Peyer's patch (tissue), 4 donors: ENCODE results near the gene PDCD2L.
"Not testable (repeated sequence)": the region's sequence is repeated elsewhere in the genome, so short reads cannot be mapped to it uniquely, and the experiment has no call there.

ENCODE experiments used
- POLR2A ChIP-seq, 2 donors: fragments of 450-650 bp; IDR thresholded peaks; one replicate each; pipeline ENCODE4 v1.5.1; 2017; ENCODE audit warnings: antibody characterized with exemption in 2 of 2, mild to moderate bottlenecking in 2 of 2, moderate library complexity in 2 of 2
- TF ChIP-seq, protein P1 (sequence below), 6 experiments: fragments of 450-650 bp in 4 of 6; fragments of 200-600 bp in 2 of 6; sonication (generic) in 1 of 6; IDR thresholded peaks; one replicate each; pipeline ENCODE4 v1.5.1; 2017 to 2019; ENCODE audit warnings: antibody characterized with exemption in 6 of 6, mild to moderate bottlenecking in 3 of 6, moderate library complexity in 1 of 6

GRCh38 chr19:34400844-34401243 is 3.4 kb upstream of the PDCD2L start:
- not testable (repeated sequence) for TF ChIP-seq POLR2A (IDR thresholded peaks at IDR 0.05)
- TF ChIP-seq, protein P1, sequence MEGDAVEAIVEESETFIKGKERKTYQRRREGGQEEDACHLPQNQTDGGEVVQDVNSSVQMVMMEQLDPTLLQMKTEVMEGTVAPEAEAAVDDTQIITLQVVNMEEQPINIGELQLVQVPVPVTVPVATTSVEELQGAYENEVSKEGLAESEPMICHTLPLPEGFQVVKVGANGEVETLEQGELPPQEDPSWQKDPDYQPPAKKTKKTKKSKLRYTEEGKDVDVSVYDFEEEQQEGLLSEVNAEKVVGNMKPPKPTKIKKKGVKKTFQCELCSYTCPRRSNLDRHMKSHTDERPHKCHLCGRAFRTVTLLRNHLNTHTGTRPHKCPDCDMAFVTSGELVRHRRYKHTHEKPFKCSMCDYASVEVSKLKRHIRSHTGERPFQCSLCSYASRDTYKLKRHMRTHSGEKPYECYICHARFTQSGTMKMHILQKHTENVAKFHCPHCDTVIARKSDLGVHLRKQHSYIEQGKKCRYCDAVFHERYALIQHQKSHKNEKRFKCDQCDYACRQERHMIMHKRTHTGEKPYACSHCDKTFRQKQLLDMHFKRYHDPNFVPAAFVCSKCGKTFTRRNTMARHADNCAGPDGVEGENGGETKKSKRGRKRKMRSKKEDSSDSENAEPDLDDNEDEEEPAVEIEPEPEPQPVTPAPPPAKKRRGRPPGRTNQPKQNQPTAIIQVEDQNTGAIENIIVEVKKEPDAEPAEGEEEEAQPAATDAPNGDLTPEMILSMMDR (IDR thresholded peaks at IDR 0.05) = not testable (repeated sequence)
